GM15510 (cell line): ENCODE data around the gene STUB1.

Experiments used
- POLR2A ChIP-seq: IDR thresholded peaks from 3 replicates; pipeline ENCODE4 v1.6.1; 2011; ENCODE audit warnings: borderline replicate concordance; ENCODE audit not compliant: insufficient read length; ENCODE audit errors: extremely low read depth

Gene STUB1

DNA sequence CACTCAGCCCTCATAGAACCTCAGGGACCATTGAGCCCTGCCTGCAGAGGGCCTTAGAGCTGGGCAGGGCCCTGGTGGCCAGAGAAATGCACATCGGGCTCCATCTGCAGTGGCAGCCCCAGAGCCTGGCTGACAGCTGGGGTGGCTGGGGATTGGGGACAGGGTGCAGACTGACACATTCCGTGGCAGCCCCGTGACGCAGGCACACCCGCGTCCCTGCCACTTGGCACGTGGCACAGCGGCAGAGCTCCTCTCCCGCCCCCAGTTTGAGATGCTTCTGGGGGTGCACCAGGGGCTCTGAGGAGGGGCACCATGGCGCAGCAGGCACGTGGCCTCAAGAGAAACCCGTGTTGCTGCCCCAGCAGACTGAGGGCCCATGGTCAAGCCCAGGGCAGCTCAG lies 23.2 kb downstream of the STUB1 start:
- no peak for TF ChIP-seq POLR2A

DNA sequence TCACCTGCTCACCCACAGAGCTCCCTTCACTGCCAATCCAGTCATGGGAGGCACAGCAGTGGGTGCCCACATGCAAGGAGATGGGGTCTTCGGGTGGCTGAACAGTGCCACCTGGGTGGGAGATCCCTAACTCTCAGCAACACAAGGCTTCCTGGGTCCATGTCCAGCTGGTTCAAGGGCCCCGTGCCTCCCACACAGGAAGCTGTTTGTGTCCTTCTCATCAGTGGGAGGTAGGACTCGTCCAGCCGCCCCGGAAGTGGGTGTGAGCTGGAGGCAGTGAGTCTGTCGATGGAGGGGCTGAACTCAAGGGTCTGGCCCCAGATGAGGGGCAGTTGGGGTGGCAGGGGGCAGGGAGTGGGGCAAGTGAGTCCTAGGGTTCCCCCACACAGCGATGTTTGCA lies 23.8 kb downstream of the STUB1 start:
- no peak for TF ChIP-seq POLR2A

DNA sequence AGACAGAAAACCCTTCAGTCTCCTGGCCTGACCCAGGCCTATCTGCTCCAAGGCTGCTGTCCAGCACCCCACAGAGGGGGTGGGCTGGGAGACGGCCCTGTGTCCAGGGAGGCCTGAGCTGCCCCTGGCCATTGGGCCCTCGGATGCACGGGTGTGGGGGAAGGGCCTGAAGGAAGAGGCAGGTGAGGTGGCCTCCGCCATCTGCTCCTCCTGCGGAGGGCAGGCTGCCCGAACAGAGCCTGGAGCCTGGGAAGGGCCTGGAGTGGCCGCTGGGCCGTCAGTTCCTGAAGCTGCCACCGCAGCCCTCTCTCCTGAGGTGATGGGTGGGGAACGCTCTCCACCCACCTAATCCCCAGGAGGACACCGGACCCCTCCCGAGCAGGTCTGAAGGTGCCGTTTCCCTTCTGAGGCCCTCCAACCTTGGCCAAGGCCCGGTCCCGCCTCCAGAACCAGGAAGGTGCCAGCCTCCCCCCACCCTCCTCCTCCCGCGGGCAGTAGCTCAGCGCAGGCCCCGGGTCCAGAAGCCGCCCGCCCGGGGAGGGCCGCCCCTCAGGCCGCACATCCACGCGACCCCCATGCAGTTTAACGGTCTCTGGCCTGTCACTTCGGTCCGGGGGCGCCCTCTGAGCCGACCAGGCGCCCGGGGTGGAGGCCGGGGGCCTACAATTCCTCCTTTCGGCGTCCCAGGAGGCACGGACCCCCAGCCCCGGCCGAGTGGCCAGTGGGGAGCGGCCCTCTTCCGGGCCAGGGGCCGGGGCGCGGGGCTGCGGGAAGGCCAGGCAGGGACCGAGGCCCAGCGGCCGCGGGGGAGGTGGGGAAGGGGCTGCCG lies 24.6 kb downstream of the STUB1 start:
- TF ChIP-seq POLR2A = no peak

DNA sequence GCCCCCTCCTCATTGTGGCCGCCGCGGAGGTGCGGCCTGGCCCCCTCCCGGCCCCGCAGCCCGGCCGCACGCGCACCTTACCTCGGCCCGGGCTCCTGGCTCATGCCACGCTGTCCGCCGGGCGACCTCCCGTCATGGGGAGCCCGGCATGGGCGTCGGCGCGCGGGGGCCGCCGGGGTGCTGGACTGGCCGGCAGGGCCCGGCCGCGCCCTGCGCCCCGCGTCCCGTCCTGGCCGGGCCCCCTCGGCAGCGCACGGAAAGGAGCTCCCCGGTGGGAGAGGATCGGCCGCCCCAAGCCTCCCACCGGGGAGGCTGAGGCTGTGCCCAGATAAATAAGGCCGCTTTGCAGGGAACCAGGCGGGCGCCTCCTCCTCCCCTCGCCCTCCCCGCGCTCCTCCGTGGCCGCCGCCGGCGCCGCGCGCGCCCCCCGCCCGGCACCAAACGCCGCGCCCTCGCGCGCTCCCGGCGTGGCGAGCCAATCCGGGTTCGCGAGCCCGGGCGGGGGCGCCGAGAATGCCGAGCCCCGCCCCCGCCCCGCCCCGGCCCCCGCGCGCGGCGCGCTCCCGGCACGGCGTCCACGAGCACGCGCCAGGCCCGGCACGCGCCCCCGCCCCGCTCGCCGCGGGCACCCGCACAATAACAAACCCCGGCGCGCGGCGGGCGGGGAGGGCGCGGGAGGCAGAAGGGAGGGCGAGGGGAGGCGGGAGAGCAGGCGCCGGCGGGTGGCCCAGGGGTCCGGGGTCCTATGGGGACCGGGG lies 25.4 kb downstream of the STUB1 start, which contains the start of gene FBXL16:
Gene FBXL16 (minus strand): TSS at position 371 of the 758 bp plus-strand sequence. CDS start 8,396 bp downstream, outside the sequence.
- TF ChIP-seq POLR2A = no peak

DNA sequence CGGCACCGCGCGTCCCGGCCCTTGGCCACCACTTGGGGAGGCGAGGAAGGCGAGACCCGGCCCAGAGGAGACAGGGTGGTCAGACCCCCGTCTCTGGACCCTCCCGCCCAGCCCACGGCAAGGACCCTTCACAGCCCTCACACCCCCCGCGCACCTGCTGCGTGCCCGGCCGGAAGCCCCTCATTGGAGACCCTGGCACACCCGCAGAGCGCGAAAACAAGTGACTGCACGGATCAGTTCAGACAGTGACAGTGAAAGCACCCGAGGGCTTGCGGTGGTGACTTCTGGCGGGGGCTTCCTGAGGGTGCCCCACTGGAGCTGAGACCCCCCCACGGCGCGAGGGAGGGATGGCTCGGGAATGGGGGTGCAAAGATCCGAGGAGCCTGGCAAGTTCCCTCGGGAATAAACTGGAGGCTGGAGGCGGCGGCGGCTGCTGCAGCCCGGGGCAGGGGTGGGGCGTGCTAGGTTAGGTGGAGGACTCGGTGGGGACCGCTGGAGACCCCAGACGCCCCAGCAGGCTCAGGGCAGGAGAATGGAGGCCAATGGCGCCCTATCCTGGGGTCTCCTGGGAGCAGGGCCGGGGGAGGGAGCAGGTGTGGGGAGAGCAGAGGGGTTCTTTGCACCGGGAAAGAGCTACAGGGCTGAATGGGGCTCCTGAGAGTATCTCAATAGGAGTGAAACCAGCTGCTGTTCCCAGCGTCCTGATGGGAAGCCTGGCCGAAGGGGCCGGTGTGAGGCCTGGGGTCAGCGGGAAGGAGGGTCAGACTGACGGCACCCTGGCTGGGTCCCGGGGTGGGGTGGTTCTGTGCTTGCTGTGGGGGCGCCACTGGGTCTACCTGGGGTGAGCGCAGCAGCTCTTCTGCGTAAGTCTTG lies 26.2 kb downstream of the STUB1 start:
- no peak for TF ChIP-seq POLR2A

DNA sequence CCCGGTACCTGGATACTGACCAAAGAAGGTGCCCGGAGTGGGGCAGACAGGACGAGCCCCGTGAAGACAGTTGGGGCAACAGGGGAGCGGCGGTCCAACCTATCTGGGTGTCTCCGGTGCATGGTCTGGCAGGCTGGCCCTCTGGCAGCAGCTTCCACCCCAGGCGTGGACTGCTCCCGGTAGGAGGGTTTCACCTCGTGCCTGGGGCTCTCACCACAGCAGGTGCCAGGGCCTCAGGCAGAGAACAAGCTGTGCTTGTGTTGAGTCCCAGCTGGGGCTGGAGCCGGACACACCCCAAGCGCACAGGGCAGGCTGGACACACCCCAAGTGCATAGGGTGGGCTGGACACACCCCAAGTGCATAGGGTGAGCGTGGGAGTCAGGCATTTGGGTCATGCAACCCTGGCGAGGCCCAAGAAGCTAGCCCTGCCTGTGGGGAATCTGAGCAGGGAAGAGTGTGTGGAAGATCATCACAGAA lies 26.9 kb downstream of the STUB1 start:
- no peak for TF ChIP-seq POLR2A

DNA sequence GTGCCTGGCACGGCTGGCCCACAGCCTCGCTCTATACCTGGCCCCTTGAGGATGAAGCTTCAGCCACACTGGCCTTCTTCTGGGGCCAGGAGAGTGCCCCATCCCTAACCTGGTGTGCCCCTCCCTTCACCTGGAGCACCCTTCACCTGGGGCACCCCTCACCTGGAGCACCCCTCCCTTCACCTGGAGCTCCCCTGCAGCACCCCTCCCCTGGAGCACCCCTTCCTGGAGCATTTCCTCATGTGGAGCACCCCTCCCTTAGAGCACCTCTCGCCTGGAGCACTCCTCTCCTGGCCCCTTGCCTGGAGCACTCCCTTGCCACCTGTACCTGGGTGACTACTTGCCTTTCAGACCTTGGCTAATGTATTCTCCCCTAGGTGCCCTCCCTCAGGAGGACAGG lies 27.8 kb downstream of the STUB1 start:
- TF ChIP-seq POLR2A = no peak

DNA sequence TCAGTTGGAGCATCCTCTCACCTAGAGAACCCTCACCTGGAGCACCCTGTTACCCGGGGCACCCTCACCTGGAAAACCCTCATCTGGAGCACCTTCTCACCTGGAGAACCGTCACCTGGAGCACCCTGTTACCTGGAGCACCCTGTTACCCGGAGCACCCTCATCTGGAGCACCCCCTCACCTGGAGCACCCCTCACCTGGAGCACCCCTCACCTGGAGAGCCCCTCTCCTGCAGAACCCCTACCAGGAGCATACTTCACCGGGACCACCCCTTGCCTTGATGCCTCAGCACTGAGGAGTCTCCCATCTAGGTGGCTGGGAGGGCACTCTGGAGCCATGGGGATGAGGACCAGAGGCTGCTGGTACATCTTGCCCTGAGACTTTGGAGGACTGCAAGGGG lies 28.7 kb downstream of the STUB1 start:
- no peak for TF ChIP-seq POLR2A

DNA sequence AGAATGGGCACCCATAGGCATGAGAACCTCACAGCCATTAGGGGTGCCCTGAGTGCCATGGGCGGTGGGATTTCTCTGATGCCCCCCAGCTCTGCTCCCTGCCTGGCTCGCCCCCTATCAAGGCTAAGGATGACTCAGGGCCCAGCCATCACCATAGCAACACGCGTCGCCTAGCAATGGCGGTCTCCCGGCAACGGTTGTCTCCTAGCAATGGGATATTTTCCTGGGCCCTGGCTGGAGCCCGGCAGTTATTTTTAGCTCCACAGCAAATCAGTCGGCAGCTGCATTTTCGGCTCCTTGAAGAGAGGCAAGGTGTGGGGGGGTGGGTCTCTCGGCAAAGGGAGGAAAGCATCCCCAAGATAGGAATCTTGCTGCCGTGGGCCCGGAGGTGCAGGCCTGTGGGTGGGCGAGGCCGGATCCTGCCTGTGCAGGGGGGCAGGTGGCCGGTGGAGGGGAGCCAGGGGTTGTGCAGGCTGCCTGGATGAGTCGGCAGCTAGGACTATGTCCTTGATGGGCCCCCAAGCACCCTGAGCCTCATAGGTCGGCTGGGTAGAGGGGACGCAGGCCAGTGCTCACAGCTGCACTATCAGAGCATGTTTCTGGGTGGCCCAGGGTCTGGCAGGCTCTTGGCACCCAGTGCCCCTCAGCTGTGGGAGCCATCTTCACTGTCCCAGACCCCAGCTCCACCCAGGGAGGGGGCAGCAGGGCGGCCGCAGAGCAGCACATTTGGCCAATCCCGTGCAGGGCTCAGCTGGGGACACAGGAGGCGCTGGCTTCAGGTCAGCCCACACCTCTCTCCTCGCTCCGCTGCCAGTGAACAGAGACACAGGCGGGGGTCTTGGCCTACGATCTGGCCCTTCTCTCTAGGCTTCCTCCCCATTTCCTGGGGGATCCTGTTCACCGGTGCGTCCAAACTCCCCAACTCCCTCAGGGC lies 29.6 kb downstream of the STUB1 start:
- no peak for TF ChIP-seq POLR2A

DNA sequence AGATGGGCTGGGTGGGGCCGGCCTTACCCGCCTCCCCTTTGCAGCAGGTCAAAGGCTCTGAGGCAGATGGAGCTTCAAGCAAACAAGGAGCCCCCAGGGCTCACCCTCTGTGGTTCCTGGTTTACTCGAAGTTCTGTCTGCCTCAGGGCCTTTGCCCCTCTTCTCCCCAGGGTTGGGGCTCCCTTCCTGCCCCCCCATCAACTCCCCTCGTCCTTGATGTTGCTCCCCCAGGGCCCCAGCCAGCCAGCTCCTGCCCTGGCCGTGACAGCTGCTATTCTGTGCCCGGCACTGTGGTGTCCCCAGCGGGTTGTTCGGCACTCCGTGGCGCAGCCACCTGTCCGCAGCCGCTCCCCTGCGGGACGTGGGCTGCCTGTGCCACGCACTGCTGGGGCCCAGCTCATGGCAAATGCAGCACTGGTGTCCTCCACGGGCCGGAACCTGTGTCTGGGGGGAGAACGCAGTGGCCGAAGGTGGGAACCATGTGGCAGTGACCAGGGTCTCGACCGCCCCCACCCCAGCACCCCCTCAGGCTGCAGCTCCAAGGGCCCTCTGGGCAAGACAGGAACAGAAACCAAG lies 30.4 kb downstream of the STUB1 start:
- TF ChIP-seq POLR2A = no peak

DNA sequence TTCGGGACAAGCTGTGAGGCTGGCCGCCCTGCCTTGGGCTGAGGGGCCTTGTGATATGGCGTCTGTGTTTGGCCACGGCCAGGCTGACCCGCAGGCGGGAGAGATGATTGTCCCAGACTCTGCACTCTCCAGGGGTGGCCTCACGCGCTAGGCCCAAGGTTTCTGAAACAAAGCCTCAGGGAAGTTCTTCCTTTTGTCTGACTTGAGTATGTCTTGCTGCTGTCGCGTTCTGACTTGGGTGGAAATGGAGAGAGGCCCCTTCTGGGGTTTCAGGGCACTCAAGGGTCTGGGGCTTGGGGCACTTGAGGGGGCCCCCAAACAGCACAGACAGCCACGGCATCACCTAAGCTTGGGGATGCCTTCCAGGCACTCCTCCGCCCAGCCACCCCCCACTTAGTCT lies 30.9 kb downstream of the STUB1 start:
- TF ChIP-seq POLR2A = no peak

DNA sequence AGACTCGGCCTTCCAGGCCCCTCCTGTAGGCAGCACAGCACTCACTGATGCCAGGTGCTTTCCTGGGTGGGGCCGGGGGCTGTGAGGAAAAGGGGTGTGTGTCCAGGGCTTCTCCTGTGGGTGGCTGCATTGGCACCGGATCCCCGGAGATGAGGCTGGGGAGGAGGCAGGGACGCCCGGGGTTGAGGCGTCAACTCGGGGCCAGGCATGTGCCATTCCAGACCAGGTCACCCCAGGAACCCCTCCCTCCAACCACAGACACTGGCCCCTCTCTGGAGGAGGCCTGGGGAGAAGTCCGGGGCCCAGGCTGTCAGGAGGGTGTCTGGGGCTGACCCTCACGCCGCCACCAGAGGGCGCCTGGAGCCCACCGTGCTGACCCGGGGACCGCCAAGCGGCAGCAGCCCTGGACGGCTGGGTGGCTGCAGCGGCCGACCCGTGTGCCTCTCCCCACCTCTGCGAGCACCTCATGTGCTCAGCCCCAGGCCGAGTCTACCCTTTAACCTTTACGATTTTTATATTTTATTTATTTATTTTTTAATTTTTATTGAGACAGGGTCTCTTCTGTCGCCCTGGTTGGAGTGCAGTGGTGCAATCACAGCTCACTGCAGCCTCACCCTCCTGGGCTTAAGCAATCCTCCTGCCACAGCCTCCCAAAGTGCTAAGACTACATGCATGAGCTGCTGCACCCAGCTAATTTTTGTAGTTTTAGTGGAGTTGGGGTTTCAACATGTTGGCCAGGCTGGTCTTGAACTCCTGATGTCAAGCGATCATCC lies 31.5 kb downstream of the STUB1 start:
- TF ChIP-seq POLR2A = no peak

DNA sequence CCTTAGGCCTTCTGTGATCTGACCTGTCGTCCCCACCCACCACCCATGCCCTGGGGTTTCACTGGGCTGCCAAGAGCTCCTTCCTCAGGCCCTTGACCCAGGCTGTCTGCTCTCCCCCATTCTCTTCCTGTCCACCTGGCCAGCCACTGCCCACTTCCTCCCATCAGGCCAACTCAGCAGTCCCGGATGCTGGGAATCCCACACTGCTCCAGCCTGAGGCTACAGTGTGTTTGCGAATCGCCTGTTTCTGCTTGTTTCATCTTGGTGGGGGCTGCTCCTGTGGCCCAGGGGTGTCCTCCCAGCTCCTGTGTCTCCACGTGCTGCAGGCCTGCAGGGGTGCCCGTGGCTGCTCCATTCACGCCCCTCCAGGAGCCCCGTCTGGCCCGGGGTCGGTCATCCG lies 33.9 kb downstream of the STUB1 start:
- TF ChIP-seq POLR2A = no peak
